ENCODE measurements around the gene ELK4. TPM values are rescaled to one million over a fixed set of nuclear protein-coding genes. Genes with fewer than 3 reads are reported as not detected.

The ELK4 gene
- total RNA-seq, 4 donors from 2014 or later = 18.0 to 33.9 (median 28.4) TPM

DNA sequence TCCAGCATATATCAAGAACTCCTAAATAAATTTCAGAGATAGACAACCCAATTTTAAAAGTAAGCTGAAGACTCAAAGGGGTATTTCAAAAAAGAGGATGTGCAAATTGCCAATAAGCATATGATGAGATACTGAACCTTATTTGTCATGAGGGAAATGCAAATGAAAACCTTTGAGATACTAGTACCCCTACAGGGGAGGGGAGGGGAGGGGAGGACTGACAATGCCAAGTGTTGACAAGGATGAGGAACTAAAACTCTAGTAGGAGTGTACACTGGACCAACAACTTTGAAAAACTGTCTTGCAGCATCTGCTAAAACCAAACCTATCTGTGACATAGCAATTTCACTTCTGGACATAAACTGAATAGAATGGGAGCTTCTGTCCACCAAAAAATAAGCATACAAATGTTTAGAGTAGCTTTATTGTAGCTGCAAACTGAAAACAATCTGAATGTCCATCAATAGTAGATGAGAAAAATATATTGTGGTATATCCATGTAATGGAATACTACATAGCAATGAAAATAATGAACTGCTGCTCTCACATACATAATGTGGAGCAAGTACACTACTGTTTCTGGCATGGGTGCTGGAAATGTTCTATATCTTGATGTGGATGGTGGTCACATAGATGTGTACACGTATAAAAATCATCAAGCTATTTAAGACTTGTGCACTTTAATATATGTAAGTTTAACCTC, 70.2 kb downstream of the ELK4 start:
- 92 to 95% methylated on average over 1 of the region's 1 CpG for WGBS, 2 donors
- no peak for DNase-seq
- TF ChIP-seq, protein P1, sequence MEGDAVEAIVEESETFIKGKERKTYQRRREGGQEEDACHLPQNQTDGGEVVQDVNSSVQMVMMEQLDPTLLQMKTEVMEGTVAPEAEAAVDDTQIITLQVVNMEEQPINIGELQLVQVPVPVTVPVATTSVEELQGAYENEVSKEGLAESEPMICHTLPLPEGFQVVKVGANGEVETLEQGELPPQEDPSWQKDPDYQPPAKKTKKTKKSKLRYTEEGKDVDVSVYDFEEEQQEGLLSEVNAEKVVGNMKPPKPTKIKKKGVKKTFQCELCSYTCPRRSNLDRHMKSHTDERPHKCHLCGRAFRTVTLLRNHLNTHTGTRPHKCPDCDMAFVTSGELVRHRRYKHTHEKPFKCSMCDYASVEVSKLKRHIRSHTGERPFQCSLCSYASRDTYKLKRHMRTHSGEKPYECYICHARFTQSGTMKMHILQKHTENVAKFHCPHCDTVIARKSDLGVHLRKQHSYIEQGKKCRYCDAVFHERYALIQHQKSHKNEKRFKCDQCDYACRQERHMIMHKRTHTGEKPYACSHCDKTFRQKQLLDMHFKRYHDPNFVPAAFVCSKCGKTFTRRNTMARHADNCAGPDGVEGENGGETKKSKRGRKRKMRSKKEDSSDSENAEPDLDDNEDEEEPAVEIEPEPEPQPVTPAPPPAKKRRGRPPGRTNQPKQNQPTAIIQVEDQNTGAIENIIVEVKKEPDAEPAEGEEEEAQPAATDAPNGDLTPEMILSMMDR (IDR thresholded peaks at IDR 0.05) = no peak
- no peak for TF ChIP-seq POLR2A (IDR thresholded peaks at IDR 0.05)
- intact Hi-C loops (cut with DNase I) = no loop called here
- Histone ChIP-seq H3K36me3 (no peaks in the 10 kb centered on the region), H3K27ac (no peak overlapping the region), H3K27me3 (no peaks in the 10 kb centered on the region), H3K4me3 (replicated peaks in 1 of 3) (no peak overlapping the region), H3K9me3 (no peaks in the 10 kb centered on the region), H3K4me1 (no peaks in the 10 kb centered on the region)

Small RNA genes lying within 50 kb of the gene (small RNA-seq; reads per million reads assigned to genes)
- gene RNU2-19P (not detected), gene RNU6-418P (not detected)

Other genes with a start within 250 kb of the ELK4 start
- 1 to 10 TPM in 3 of 4 donors, under 1 TPM in 1; 0.67 to 7.3 (median 6.0) TPM for gene LEMD1, start 210.0 kb downstream of the ELK4 start, total RNA-seq
- 1 to 10 TPM; 2.3 to 4.2 (median 3.2) TPM for gene BLACAT1, start 176.0 kb downstream of the ELK4 start, total RNA-seq
- gene CDK18, start 127.3 kb downstream of the ELK4 start, total RNA-seq = 10 to 100 TPM; 13.6 to 22.4 (median 16.9) TPM
- gene SLC45A3, start 48.5 kb upstream of the ELK4 start, total RNA-seq = 1 to 10 TPM; 1.4 to 6.7 (median 2.6) TPM
- gene NUCKS1, start 118.2 kb upstream of the ELK4 start, total RNA-seq = 100 to 1,000 TPM; 122 to 237 (median 177) TPM
- 10 to 100 TPM; 52.4 to 78.1 (median 58.9) TPM for gene RAB29, start 143.5 kb upstream of the ELK4 start, total RNA-seq
- 10 to 100 TPM; 52.1 to 98.9 (median 64.6) TPM for gene SLC41A1, start 181.2 kb upstream of the ELK4 start, total RNA-seq
- under 1 TPM; 0.50 to 0.81 (median 0.68) TPM for gene PM20D1, start 218.1 kb upstream of the ELK4 start, total RNA-seq

Measured in thyroid gland (tissue), 4 donors.